HepG2 (cell line): ENCODE measurements around the gene MYLK. TPM values are rescaled to one million over a fixed set of nuclear protein-coding genes. Genes with fewer than 3 reads are reported as not detected.

Source experiments
- FOXP1 ChIP-seq, 2 experiments: fragments of 450-650 bp in 1 of 2; IDR thresholded peaks; 2 replicates each; pipeline ENCODE4 v1.6.1; 2017 to 2018; ENCODE audit warnings: antibody characterized with exemption in 1 of 2
- HOXA5 ChIP-seq: sonication (generic); formaldehyde crosslinking; IDR thresholded peaks from 2 replicates; pipeline ENCODE4 v1.4.0; 2020; ENCODE audit warnings: missing genetic modification reagents
- RFX3 ChIP-seq: IDR thresholded peaks from 2 replicates; pipeline ENCODE4 v1.6.1; 2016; ENCODE audit warnings: missing biosample characterization, missing genetic modification reagents
- SOX5 ChIP-seq: IDR thresholded peaks from 2 replicates; pipeline ENCODE4 v1.6.1; 2016; ENCODE audit warnings: borderline replicate concordance
- TEAD3 ChIP-seq: optimal IDR thresholded peaks from 2 replicates; pipeline ENCODE3; 2016; ENCODE audit warnings: borderline replicate concordance
- ZEB1 ChIP-seq: IDR thresholded peaks from 2 replicates; pipeline ENCODE4 v1.6.1; 2012; ENCODE audit warnings: mild to moderate bottlenecking, low read depth, inconsistent platforms; ENCODE audit not compliant: insufficient replicate concordance
- ZMYM4 ChIP-seq: sonication (generic); formaldehyde crosslinking; IDR thresholded peaks from 2 replicates; pipeline ENCODE4 v1.8.1; 2023; ENCODE audit warnings: mild to moderate bottlenecking, missing genetic modification reagents
- ZNF260 ChIP-seq: sonication (generic); formaldehyde crosslinking; IDR thresholded peaks from 2 replicates; pipeline ENCODE4 v1.4.0; 2020; ENCODE audit warnings: missing genetic modification reagents, low read depth, mild to moderate bottlenecking, borderline replicate concordance
- ZNF496 ChIP-seq: sonication (generic); formaldehyde crosslinking; IDR thresholded peaks from 2 replicates; pipeline ENCODE4 v1.8.1; 2023; ENCODE audit warnings: mild to moderate bottlenecking, moderate library complexity, missing genetic modification reagents; ENCODE audit not compliant: insufficient replicate concordance
- polyA plus RNA-seq, 8 experiments: library from polyadenylated mRNA; depleted of rRNA in 3 of 8; stranded (reverse) in 7 of 8; unstranded in 1 of 8; fragments of >200 nt; fragmentation: Illumina TruSeq in 4 of 8; extraction: Trizol in 4 of 8; gene quantifications; 2 replicates each; pipeline versions ENCODE4 v1.2.1 to v1.2.3, GENCODE V29; 2011 to 2016; ENCODE audit warnings: low read depth in 4 of 8, missing spikeins in 1 of 8, mixed read lengths in 1 of 8; ENCODE audit not compliant: insufficient read depth in 1 of 8
- total RNA-seq, 5 experiments: library from RNA; depleted of rRNA; stranded (reverse); fragments of >200 nt; fragmentation: Illumina TruSeq; extraction: Trizol; gene quantifications; 2 replicates each; pipeline ENCODE4 v1.2.3, GENCODE V29; 2016; ENCODE audit warnings: low read depth in 1 of 5
- TF ChIP-seq, protein P1 (sequence below): sonication (generic); formaldehyde crosslinking; IDR thresholded peaks from 2 replicates; pipeline ENCODE4 v1.4.0; 2020; ENCODE audit warnings: missing genetic modification reagents, borderline replicate concordance
- TF ChIP-seq, protein P2 (sequence below): sonication (generic); formaldehyde crosslinking; IDR thresholded peaks from 2 replicates; pipeline ENCODE4 v1.8.1; 2022; ENCODE audit warnings: low read depth, mild to moderate bottlenecking, missing genetic modification reagents
- TF ChIP-seq, protein P3 (sequence below): sonication (generic); formaldehyde crosslinking; IDR thresholded peaks from 2 replicates; pipeline ENCODE4 v1.8.1; 2023; ENCODE audit warnings: mild to moderate bottlenecking, inconsistent platforms, moderate library complexity, missing genetic modification reagents, borderline replicate concordance
- TF ChIP-seq, protein P4 (sequence below), 2 experiments: fragments of 450-650 bp in 1 of 2; sonication (generic) in 1 of 2; formaldehyde crosslinking; IDR thresholded peaks; 2 replicates each; pipeline versions ENCODE4 v1.5.0 to v1.8.0; 2020 to 2022; ENCODE audit warnings: mild to moderate bottlenecking in 1 of 2, missing genetic modification reagents in 1 of 2
- TF ChIP-seq, protein P5 (sequence below): sonication (generic); formaldehyde crosslinking; IDR thresholded peaks from 2 replicates; pipeline ENCODE4 v1.4.0; 2020; ENCODE audit warnings: missing genetic modification reagents

MYLK gene
- total and polyA plus RNA-seq, 2 of the 13 experiments (the other 11 are each of a cell fraction or from before 2014, with no cell fraction given): 10.6 to 34.9 TPM

DNA sequence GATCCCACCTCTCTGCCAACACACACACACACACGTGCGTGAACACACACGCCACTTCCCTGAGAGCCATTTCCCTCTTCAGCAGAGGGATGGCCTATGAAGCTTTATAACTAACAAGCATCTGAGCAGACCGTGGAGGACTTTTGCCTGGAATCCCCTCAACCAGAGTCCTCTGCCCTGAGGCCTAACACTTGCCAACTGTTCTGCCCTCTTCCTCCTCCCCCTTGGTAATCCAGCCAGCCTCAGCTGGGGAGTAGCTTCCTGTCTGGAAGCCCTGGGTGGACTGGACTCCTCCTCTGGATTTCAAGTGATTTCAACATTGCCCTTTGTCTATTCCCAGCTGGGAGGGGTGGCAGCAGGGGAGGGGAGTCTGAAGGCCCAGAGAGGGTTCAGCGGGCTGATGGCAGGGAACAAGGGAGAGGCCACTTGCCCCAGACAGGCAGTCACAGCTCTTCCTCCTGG is 230.9 kb downstream of the MYLK start (continued):
- TF ChIP-seq, protein P1, sequence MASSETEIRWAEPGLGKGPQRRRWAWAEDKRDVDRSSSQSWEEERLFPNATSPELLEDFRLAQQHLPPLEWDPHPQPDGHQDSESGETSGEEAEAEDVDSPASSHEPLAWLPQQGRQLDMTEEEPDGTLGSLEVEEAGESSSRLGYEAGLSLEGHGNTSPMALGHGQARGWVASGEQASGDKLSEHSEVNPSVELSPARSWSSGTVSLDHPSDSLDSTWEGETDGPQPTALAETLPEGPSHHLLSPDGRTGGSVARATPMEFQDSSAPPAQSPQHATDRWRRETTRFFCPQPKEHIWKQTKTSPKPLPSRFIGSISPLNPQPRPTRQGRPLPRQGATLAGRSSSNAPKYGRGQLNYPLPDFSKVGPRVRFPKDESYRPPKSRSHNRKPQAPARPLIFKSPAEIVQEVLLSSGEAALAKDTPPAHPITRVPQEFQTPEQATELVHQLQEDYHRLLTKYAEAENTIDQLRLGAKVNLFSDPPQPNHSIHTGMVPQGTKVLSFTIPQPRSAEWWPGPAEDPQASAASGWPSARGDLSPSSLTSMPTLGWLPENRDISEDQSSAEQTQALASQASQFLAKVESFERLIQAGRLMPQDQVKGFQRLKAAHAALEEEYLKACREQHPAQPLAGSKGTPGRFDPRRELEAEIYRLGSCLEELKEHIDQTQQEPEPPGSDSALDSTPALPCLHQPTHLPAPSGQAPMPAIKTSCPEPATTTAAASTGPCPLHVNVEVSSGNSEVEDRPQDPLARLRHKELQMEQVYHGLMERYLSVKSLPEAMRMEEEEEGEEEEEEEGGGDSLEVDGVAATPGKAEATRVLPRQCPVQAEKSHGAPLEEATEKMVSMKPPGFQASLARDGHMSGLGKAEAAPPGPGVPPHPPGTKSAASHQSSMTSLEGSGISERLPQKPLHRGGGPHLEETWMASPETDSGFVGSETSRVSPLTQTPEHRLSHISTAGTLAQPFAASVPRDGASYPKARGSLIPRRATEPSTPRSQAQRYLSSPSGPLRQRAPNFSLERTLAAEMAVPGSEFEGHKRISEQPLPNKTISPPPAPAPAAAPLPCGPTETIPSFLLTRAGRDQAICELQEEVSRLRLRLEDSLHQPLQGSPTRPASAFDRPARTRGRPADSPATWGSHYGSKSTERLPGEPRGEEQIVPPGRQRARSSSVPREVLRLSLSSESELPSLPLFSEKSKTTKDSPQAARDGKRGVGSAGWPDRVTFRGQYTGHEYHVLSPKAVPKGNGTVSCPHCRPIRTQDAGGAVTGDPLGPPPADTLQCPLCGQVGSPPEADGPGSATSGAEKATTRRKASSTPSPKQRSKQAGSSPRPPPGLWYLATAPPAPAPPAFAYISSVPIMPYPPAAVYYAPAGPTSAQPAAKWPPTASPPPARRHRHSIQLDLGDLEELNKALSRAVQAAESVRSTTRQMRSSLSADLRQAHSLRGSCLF (CRISPR knock-in tag): no peak
- TF ChIP-seq, protein P2, sequence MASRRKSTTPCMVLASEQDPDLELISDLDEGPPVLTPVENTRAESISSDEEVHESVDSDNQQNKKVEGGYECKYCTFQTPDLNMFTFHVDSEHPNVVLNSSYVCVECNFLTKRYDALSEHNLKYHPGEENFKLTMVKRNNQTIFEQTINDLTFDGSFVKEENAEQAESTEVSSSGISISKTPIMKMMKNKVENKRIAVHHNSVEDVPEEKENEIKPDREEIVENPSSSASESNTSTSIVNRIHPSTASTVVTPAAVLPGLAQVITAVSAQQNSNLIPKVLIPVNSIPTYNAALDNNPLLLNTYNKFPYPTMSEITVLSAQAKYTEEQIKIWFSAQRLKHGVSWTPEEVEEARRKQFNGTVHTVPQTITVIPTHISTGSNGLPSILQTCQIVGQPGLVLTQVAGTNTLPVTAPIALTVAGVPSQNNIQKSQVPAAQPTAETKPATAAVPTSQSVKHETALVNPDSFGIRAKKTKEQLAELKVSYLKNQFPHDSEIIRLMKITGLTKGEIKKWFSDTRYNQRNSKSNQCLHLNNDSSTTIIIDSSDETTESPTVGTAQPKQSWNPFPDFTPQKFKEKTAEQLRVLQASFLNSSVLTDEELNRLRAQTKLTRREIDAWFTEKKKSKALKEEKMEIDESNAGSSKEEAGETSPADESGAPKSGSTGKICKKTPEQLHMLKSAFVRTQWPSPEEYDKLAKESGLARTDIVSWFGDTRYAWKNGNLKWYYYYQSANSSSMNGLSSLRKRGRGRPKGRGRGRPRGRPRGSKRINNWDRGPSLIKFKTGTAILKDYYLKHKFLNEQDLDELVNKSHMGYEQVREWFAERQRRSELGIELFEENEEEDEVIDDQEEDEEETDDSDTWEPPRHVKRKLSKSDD (CRISPR knock-in tag): no peak
- TF ChIP-seq ZNF260 (CRISPR knock-in tag) (no peak), ZEB1 (no peak), FOXP1 (IDR thresholded peaks at IDR 0.05) (no peak), FOXP1 (CRISPR knock-in tag; IDR thresholded peaks at IDR 0.05) (no peak), HOXA5 (no peak), RFX3 (no peak), ZNF496 (CRISPR knock-in tag) (no peak), TEAD3 (CRISPR knock-in tag) (no peak), SOX5 (CRISPR knock-in tag) (peak; percentile 81), ZMYM4 (CRISPR knock-in tag) (peak; percentile 53; the same call in 1 of the 2 replicates)
- TF ChIP-seq, protein P3, sequence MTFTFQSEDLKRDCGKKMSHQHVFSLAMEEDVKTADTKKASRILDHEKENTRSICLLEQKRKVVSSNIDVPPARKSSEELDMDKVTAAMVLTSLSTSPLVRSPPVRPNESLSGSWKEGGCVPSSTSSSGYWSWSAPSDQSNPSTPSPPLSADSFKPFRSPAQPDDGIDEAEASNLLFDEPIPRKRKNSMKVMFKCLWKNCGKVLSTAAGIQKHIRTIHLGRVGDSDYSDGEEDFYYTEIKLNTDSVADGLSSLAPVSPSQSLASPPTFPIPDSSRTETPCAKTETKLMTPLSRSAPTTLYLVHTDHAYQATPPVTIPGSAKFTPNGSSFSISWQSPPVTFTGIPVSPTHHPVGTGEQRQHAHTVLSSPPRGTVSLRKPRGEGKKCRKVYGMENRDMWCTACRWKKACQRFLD: no peak
- TF ChIP-seq, protein P4, sequence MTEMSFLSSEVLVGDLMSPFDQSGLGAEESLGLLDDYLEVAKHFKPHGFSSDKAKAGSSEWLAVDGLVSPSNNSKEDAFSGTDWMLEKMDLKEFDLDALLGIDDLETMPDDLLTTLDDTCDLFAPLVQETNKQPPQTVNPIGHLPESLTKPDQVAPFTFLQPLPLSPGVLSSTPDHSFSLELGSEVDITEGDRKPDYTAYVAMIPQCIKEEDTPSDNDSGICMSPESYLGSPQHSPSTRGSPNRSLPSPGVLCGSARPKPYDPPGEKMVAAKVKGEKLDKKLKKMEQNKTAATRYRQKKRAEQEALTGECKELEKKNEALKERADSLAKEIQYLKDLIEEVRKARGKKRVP (CRISPR knock-in tag; IDR thresholded peaks at IDR 0.05): peak in 1 of 2 experiments; percentile 95; a peak in 2 of 4 replicates
- TF ChIP-seq, protein P5, sequence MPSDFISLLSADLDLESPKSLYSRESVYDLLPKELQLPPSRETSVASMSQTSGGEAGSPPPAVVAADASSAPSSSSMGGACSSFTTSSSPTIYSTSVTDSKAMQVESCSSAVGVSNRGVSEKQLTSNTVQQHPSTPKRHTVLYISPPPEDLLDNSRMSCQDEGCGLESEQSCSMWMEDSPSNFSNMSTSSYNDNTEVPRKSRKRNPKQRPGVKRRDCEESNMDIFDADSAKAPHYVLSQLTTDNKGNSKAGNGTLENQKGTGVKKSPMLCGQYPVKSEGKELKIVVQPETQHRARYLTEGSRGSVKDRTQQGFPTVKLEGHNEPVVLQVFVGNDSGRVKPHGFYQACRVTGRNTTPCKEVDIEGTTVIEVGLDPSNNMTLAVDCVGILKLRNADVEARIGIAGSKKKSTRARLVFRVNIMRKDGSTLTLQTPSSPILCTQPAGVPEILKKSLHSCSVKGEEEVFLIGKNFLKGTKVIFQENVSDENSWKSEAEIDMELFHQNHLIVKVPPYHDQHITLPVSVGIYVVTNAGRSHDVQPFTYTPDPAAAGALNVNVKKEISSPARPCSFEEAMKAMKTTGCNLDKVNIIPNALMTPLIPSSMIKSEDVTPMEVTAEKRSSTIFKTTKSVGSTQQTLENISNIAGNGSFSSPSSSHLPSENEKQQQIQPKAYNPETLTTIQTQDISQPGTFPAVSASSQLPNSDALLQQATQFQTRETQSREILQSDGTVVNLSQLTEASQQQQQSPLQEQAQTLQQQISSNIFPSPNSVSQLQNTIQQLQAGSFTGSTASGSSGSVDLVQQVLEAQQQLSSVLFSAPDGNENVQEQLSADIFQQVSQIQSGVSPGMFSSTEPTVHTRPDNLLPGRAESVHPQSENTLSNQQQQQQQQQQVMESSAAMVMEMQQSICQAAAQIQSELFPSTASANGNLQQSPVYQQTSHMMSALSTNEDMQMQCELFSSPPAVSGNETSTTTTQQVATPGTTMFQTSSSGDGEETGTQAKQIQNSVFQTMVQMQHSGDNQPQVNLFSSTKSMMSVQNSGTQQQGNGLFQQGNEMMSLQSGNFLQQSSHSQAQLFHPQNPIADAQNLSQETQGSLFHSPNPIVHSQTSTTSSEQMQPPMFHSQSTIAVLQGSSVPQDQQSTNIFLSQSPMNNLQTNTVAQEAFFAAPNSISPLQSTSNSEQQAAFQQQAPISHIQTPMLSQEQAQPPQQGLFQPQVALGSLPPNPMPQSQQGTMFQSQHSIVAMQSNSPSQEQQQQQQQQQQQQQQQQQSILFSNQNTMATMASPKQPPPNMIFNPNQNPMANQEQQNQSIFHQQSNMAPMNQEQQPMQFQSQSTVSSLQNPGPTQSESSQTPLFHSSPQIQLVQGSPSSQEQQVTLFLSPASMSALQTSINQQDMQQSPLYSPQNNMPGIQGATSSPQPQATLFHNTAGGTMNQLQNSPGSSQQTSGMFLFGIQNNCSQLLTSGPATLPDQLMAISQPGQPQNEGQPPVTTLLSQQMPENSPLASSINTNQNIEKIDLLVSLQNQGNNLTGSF (CRISPR knock-in tag): no peak
